Putamen (tissue), 1 donor: ENCODE data around the gene MVB12A.

Experiments used
- DNase-seq: peaks from one replicate; pipeline ENCODE4 v3.0.0-alpha.2; 2016; ENCODE audit warnings: low spot score

The MVB12A gene

DNA sequence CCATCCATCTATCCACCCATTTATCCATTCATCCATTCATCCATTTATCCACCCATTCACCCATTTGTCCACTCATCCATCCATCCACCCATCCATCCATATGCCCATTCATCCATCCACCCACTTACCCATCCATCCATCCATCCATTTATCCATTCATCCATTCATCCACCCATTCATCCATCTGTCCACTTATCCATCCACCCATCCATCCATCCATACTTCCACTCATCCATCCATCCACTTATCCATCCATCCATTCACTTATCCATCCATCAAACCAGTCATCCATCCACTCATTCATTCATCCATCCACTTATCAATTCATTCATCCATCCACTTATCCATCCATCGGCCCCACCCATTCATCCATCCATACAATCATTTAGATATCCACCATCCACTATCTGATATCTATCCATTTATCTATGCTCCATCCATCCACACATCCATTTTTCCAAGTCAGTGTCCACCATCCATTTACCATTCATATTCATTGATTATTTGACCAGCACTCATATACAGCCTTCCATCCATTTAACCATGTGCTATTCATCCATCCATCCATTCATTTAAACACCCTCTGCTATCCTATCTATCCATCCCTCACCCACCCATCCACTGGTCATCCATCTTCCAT, 25.8 kb downstream of the MVB12A start:
- no peak for DNase-seq

DNA sequence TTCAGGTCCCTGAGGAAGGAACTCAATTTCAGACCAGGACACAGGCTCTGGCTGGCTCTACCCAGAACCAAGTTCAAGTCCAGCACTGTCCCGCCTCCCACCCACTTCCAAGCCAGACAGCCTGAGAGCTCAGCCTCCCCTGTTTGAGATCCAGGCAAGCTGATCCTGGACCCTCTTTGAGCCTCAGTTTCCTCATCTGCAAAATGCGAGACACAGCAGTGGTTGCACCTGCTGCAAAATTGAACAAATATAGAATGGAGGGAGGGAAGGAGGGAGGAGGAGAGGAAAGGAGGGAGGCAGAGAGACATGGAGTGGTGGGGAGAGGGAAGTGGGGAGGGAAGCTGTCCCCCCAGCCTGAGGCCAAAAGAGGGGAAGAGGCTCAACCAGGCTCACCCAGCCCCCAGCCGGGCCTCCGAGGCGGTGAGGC, 27.9 kb downstream of the MVB12A start:
- no peak for DNase-seq

DNA sequence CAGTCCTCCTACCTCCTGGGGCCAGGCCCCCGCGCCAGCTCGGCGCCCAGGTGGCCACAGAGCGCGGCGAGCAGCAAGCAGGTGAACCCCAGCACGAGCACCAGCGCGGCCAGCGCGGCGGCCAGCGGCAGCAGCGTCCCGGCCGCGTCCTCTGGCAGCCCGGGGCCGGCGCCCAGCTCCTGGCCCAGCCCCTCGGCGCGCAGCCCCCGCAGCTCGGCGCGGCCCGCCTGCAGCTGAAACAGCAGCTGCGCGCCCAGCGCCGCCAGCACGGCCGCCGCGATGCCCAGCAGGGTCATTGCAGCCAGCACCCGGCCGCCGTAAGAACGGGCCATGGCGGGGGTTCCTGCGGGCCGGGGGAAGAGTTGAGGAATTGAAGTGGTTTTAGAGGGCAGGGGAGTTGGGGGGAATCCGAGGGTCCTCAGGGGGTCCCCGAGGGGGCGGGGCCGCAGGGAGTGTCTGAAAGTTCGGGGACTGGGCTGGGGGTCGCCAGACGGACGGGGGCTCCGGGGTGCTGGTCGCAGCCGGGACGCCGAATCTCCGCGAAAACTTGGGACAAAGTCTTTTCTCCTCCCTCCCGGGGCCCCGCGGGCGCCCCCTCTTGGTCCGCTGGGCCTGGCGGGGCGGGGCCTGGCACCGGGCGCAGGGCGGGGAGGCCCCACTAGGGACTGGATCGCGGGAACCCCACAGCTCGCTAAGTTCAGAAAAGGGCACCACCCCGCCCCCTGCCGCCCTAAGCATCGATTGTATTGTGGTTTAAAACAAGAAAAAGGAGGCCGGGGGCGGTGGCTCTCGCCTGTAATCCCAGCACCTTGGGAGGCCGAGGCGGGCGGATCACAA, 28.5 kb downstream of the MVB12A start, which contains the start of gene TMEM221:
Gene TMEM221, minus strand, starts transcription at position 538 of the 837 bp plus-strand sequence. Its CDS starts 206 bp downstream, at position 332.
- no peak for DNase-seq

DNA sequence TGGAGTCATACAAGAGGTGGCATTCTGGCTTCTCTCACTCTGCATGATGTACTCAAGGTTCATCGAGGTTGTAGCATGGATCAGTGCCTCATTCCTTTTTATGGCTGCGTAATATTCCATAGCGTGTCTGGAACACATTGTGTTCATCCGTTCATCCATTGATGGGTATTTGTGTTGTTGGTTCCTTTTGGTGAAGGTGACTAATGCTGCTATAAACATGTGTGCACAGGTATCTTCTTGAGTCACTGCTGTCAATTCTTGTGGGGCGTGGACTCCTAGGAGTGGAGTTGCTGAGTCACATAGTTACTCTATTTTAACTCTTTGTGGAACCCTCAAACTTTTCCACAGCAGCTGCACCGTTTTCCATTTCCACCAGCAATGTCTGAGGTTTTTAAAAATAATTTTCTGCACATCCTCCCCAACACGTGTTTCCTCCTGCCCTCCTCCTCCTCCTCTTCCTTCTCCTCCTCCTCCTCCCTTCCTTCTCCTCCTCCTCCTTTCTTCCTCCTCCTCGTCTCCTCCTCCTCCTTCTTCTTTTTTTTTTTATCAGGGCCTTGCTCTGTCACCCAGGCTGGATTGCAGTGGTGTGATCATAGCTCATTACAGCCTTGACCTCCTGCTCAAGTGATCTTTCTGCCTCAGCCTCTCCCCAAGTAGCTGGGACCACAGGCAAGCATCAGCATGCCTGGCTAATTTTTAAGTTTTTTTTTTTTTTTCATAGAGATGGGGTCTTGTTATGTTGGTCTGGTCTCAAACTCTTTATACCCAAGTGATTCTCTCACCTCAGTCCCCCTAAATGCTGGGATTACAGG, 30.6 kb downstream of the MVB12A start:
- DNase-seq = no peak

DNA sequence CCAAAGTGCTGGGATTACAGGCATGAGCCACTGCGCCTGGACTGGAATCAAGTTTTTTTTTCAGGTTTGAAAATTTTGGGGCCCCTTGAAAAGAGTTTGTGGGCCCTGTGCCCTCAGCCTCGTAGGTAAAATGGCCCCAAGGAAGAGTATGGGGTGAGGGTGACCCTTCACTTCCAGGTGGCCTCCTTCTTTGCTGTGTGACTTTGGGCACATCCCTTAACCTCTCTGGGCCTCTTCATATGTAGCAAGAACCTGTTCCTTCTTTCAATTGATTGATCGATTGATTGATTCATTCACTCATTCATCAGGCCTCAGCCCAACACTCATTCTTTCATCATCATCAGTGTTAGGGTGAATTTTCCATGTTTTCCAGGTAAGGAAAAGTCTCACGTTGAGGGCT, 32.0 kb downstream of the MVB12A start:
- DNase-seq = no peak

DNA sequence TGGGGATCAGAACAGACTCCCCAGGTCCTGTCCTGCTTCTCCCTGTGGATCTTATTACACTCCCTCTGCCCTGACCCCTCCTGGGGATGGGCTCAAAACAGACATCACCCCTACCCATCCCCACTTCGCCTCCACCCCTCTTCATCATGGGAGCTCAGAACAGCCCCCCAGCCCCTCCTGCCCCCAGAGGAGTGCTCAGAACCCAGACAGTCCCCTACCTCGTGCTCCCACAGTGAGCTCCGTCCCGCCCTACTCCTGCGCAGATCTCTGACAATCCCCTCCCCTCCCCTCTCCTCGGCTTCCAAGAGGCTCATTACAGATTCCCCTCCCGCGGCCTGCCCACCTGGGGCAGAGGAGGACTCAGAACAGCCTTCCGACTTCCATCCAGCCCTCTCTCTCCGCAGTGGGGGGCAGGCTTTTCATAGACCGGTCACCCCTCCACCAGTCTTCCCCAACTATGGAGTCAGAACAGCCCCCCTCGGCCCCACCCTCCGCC, 34.8 kb downstream of the MVB12A start:
- DNase-seq = no peak

DNA sequence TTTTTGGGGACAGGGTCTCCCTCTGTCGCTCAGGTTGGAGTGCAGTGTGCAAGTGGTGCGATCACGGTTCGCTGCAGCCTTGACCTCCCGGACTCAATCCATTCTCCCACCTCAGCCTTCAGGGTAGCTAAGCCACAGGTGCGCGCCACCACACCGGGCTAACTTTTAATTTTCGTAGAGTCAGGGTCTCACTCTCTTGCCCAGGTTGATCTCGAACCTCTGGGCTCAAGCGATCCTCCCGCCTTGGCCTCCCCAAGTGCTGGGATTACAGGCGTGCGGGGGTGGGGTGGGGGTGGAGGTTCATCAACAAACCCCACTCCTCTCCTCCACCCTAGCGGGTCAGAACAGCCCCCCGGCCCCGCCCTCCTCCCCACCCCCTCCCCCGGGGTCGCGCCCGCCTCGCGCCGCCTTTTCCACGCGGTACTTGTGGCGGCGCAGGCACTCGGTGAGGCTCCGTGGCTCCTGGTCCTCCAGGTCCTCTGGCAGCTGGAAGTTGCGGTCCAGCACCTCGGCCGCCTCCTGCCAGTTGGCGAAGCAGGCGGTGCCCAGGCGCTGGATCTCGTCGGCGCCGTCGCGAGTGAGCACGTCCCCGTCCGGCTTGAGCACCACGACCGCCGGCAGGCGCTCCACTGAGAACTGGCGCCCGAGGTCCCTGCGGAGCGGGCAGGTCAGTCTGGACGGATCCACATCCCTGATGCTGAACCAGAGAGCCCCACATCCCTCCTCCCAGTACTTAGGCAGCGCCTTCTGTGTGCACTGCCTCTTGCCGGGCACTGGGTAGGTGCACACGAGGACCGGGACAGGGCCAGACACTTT, 35.7 kb downstream of the MVB12A start:
- DNase-seq = no peak

DNA sequence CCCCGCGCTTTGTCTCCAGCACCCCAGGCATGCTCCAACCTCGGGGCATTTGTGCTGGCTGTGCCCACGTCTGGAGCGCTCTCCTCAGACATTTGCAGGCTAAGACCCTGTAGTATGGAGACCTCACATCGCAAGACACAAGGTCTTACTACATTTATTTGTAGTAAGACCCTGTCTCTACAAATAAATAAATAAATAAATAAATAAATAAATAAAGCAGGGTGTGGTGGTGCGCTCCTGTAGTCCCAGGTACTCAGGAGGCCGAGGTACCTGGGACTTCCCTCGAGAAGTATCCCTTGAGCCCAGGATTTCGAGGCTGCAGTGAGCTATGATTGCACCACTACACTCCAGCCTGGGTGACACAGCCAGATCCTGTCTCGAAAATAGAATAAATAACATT, 36.3 kb downstream of the MVB12A start:
- no peak for DNase-seq

DNA sequence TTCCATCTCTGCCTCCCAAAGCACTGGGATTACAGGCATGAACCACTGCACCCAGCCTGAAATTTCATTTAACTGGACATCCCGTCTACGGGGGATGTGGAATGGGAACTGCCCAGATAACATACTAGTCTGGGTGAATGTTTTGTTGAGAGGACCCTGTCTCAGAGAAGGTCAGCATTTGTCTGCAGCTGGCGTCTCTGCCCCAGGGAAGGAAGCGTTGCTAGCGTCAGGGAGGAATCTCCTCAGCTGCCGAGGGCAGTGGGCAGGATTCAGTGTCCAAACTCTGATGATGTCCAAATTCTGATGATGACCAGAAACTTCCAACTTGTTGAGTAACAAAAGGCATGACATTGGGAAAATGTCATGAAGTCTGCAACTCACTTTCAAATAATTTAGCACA, 37.8 kb downstream of the MVB12A start:
- DNase-seq = no peak

DNA sequence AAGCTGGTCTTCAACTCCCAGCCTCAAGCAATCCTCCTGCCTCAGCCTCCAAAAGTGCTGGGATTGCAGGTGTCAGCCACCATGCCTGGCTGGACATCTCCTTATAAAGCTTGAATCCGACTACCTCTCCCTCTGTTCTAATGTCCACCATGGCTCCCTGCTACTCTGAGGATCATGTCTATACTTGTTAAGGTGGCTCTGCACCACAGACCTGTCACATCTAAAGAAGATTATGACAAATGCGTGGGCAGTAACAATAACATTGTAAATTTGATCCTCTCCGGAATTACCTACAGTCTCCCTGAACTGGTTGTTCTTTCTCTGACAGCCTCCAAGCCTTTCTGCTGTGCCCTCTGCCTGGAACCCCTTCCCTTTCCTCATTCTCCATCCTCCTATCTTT, 39.1 kb downstream of the MVB12A start:
- DNase-seq = no peak

DNA sequence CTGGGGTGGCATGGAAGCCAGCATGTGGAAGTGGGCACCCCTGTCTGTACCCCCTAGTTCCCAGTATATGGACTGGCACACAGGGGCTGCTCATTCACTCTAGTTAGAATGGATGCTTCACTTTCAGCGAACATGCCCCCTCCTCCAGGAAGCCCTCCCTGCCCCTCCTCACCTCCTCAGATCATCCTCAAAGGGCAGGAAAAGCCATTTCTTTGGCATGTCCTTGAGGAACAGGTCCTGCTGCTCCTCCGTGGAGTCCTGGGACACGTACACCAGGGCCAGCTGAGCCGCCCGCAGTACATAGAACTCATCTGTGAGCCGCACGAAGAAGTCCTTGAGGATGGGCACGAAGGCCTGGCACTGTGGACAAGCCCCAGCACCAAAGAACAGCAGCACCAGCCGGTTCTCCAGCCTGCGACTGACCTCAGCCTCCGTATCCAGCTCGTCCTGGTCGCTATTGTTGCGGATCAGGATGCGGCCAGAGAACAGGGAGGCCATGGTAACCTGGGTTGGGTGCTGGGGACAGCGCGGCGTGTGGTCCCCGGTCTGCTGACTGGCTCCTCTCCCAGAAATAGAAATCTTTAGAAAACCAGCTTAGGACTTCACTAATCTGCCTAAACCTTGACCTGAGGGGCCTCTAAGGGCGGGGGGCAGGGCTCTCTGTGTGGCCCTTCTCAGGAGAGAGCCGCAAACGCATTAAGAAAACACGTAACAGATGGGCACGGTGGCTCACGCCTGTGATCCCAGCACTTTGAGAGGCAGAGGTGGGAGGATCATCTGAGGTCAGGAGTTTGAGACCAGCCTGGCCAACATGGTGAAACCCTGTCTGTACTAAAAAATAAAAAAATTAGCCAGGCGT, 40.8 kb downstream of the MVB12A start, which contains the start of gene NXNL1:
Gene NXNL1, minus strand, starts transcription at position 555 of the 859 bp plus-strand sequence. Its CDS starts 57 bp downstream, at position 498.
- no peak for DNase-seq

DNA sequence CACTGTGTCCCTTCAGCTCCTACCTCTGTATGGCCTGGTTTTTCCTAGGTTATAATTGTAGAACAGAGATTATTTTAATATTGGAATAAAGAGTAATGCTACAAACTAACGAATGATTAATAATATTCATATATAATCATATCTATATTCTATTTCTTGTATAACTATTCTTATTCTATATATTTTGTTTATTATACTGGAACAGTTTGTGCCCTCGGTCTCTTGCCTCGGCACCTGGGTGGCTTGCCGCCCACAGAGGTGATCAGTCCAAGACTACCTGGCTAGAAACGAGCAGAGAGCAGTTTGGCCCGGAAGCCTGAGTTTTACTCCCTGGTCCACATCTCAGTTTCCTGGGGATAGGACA, 46.6 kb downstream of the MVB12A start:
- DNase-seq = no peak

DNA sequence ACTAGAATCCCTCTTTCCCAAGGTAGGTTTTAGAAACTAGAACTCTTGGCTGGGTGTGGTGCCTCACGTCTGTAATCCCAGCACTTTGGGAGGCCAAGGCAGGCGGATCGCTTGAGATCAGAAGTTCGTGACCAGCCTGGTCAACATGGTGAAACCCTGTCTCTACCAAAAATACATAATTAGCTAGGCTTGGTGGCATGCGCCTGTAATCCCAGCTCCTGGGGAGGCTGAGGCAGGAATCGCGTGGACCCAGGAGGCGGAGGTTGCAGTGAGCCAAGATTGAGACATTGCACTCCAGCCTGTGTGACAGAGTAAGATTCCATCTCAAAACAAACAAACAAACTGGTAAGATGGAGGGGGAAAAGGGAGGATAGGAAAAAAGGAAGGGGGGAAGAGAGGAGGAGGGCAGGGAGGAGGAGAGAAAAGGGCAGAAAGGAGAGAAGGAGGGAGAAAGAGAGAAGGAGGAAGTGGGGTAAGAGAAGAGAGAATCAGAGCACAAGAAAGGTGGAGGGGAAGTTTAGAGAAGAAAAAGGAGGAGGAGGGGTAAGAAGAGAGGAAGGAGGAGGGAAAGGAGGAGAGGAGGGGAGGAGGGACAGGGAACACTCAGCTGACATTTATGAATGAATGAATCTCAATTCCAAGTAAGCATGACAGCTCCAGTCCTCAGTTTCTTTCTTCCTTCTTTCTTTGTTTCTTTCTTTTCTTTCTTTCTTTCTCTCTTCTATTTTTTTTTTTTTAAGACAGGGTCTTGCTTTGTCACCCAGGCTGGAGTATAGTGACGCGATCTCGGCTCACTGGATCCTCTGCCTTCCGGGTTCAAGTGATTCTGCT, 47.8 kb downstream of the MVB12A start:
- DNase-seq = no peak

DNA sequence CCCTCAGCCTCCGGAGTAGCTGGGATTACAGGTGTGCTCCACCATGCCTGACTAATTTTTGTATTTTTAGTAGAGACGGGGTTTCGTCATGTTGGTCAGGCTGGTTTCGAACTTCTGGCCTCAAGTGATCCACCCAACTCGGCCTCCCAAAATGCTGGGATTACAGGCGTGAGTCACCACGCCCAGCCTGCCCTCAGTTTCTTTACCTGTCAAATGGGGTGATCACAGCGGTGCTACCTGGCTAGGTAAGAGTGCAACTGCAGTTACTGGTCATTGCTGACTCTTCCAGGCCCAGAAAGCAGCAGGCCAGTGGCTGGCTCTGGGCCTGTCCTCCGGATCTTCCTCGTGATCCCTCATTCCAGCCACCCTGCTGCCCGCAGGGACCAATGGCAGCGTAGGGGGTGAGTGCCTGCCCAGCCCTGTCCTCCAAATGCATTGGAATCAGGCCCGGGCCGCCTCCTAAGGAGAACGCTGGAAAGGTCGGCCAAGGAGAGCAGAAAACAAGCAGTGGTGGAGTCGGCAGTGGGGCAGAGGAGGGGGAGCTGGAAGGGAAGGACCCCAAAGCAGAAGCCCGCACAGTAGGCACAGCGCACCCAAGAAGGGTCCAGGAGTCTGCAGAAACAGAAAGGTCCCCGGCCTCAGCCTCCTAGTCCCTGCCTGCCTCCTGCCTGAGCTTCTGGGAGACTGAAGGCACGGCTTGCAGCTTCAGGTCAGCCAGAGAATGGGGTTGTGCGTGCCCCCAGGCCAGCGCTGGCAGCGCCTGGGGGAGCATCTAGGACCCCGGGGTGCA, 48.6 kb downstream of the MVB12A start:
- peak; percentile 68 for DNase-seq

DNA sequence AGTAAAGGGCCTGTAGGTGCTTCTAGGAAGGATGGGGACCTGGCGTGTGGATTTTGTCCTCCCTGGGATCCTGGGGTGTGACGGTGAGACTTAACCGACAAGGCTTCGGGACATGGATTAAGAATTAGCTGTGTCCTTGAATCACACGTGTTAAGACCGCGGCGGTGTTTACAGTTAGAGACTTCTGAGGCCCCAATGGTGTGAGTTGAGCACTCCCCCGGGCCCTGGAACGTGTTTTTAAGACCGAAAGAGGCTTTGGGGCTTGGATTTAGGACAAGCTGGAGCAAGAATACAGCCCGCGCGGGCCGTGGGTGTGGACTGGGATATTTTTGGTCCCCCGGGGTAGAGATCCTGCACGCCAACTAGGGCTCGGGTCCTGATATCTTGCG, 49.2 kb downstream of the MVB12A start:
- DNase-seq = no peak

DNA sequence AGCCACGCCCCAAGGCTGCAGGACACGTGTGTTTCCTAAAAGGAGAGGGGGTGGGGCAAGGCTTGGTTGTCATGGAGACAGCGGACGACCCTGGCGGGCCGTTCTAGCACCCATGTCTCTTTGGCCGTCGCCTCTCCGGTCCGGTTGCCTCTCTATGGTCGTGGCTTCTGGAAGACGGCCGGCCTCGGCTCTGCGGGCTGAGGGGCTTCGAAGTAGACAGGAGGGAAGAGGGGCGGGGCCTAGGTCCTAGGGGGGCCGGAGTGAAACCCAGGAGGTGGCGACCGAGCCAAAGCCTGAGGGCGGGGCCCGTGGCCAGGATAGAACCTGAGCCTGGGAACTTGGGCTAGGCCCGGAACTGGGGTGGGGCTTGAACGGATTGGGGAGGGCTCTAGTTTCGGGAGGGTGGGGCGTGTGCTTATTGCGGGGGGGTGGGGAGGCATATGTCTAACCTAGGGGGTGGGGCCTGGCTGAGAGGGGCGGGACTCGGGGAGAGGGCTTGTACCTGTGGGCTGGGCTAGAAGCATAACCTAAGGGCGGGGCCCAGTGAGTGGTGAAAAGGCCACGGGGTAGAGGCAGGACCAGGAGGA, 49.7 kb downstream of the MVB12A start:
- DNase-seq = peak; percentile 91

DNA sequence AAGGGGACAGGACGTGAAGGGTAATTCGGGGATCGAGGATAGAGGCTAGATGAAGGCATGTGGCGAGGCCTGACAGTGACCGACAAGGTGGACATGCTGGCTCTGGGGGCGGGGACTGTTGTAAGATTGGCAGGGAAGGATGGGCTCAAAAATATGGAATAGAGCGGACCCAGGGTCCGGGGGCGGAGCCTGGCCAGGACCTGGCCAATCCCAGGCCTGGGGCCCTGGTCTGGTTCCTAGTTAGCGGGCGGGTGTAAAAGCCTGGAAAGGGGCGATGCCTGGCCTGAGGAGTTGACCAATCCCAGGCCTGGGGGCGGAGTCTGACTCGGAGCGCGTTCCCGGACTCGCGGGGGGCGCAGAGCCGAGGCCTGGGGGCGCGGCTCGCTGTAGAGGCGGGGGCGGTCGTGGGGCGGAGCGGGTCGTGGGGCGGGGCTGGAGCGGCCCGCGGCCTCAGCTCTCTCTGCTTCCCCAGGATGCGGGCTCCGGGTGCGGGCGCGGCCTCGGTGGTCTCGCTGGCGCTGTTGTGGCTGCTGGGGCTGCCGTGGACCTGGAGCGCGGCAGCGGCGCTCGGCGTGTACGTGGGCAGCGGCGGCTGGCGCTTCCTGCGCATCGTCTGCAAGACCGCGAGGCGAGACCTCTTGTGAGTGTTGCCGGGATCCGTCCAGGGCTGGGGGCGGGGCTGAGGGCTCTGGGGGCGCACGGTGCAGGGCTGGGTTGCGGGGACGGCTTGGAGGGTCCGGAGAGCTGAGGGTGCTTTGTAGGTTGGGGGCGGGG, 50.4 kb downstream of the MVB12A start, which contains the start of gene SLC27A1:
Gene SLC27A1, plus strand, starts transcription at position 457 of the 774 bp plus-strand sequence. Its CDS starts 17 bp downstream, at position 474.
- DNase-seq = peak; percentile 100
